ENCODE measurements around the gene C19orf85. TPM values are rescaled to one million over a fixed set of nuclear protein-coding genes. Genes with fewer than 3 reads are reported as not detected.

Gene C19orf85
- total RNA-seq, 4 donors from 2014 or later, result not detected

GRCh38 chr19:55471266-55471665 lies 6.7 kb upstream of the C19orf85 start:
- peaks cover 0 to 13% (median 6%) of the 10 kb centered on the region in 4 donors for H3K4me1 ChIP-seq
- no peaks in the 10 kb centered on the region for H3K9me3 ChIP-seq
- TF ChIP-seq, protein P1, sequence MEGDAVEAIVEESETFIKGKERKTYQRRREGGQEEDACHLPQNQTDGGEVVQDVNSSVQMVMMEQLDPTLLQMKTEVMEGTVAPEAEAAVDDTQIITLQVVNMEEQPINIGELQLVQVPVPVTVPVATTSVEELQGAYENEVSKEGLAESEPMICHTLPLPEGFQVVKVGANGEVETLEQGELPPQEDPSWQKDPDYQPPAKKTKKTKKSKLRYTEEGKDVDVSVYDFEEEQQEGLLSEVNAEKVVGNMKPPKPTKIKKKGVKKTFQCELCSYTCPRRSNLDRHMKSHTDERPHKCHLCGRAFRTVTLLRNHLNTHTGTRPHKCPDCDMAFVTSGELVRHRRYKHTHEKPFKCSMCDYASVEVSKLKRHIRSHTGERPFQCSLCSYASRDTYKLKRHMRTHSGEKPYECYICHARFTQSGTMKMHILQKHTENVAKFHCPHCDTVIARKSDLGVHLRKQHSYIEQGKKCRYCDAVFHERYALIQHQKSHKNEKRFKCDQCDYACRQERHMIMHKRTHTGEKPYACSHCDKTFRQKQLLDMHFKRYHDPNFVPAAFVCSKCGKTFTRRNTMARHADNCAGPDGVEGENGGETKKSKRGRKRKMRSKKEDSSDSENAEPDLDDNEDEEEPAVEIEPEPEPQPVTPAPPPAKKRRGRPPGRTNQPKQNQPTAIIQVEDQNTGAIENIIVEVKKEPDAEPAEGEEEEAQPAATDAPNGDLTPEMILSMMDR (IDR thresholded peaks at IDR 0.05), result no peak
- TF ChIP-seq POLR2A (IDR thresholded peaks at IDR 0.05), result no peak
- H3K4me3 ChIP-seq, result no peak overlapping the region
- no peak for DNase-seq
- H3K27ac ChIP-seq, result no peak overlapping the region
- no peaks in the 10 kb centered on the region for H3K36me3 ChIP-seq
- H3K27me3 ChIP-seq, result no peaks in the 10 kb centered on the region

GRCh38 chr19:55468054-55468393 lies 3.5 kb upstream of the C19orf85 start:
- no peak for DNase-seq
- H3K4me3 ChIP-seq, result no peak overlapping the region
- H3K4me1 ChIP-seq, result peaks cover 0 to 9% (median 0%) of the 10 kb centered on the region in 4 donors
- TF ChIP-seq POLR2A (IDR thresholded peaks at IDR 0.05), result no peak
- TF ChIP-seq, protein P1 (IDR thresholded peaks at IDR 0.05), result peak in 1 of 6 experiments; percentile 10
- H3K9me3 ChIP-seq, result no peaks in the 10 kb centered on the region
- no peak overlapping the region for H3K27ac ChIP-seq
- H3K36me3 ChIP-seq, result no peaks in the 10 kb centered on the region
- no peaks in the 10 kb centered on the region for H3K27me3 ChIP-seq

- peak; percentile 59 to 84 (median 83) for DNase-seq
- no peaks in the 10 kb centered on the region for H3K9me3 ChIP-seq
- H3K4me1 ChIP-seq, result peaks cover 0 to 9% (median under 1%) of the 10 kb centered on the region in 4 donors
- H3K27me3 ChIP-seq, result no peaks in the 10 kb centered on the region
- no peak overlapping the region for H3K27ac ChIP-seq
- TF ChIP-seq, protein P1 (IDR thresholded peaks at IDR 0.05), result peak; percentile 93 to 99 (median 95)
- TF ChIP-seq POLR2A (IDR thresholded peaks at IDR 0.05), result no peak
- H3K36me3 ChIP-seq, result no peaks in the 10 kb centered on the region
- no peak overlapping the region for H3K4me3 ChIP-seq
Measured at GRCh38 chr19:55467236-55468053, 2.9 kb upstream of the C19orf85 start.

DNA sequence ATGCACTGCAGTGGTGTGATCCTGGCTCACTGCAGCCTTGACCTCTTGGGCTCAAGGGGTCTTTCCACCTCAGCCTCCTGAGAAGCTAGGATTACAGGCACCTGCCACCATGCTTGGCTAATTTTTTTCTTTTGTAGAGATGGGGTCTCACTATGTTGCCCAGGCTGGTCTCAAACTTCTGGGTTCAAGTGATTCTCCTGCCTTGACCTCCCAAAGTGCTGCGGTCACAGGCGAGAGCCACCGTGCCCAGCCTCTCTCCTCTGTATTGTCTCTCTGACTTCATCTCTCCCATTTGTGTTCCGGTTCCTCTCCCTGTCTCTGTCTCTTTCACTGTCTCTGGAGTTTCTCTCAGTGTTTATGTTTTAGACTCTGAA lies 1.7 kb upstream of the C19orf85 start:
- Histone ChIP-seq H3K4me3 (no peak overlapping the region), H3K27me3 (no peaks in the 10 kb centered on the region), H3K9me3 (no peaks in the 10 kb centered on the region), H3K4me1 (peaks cover 0 to 9% (median 2%) of the 10 kb centered on the region in 4 donors), H3K36me3 (no peaks in the 10 kb centered on the region), H3K27ac (no peak overlapping the region)
- no peak for TF ChIP-seq POLR2A (IDR thresholded peaks at IDR 0.05)
- TF ChIP-seq, protein P1 (IDR thresholded peaks at IDR 0.05), result no peak
- DNase-seq, result no peak

DNA sequence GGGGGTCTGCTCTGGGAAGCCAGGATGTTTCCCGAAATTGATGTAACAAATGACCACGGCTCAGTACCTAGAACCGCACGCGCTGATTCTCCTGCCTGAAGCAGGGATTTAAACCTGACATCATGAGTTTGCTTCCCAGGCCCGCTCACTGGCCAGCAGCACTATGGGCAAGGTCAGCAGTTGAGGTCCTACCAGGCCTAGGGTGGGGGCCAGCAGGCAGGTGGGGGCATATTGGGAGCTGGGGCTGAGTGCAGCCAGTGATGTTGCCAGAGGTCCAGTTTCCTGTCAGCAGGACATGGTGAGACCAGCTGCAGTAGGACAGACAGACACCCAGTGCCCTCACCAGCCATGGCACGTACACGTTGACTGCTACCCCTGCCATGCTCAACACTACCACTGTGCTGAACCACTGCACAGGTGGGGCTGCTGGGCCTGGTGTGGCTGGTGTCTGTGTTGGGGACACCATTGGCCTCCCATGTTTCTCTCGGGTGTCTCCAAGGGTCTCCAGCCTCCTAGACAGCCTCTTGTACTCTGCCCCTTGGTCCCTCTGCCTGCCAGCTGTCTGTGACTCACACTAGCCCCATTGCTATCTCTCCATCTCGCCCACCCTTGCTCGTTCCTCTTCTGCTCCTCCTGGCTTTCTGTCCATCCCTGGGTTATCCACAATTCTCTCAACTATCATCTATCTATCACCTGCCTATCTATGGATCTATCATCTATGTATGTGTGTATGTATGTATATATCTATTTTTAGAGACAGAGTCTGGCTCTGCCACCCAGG lies 1.1 kb upstream of the C19orf85 start:
- H3K27ac ChIP-seq, result no peak overlapping the region
- DNase-seq, result no peak
- H3K4me1 ChIP-seq, result peaks cover 0 to 15% (median 2%) of the 10 kb centered on the region in 4 donors
- no peak overlapping the region for H3K4me3 ChIP-seq
- H3K27me3 ChIP-seq, result no peaks in the 10 kb centered on the region
- no peaks in the 10 kb centered on the region for H3K36me3 ChIP-seq
- TF ChIP-seq POLR2A (IDR thresholded peaks at IDR 0.05), result no peak
- TF ChIP-seq, protein P1 (IDR thresholded peaks at IDR 0.05), result no peak
- no peaks in the 10 kb centered on the region for H3K9me3 ChIP-seq

Measured in Peyer's patch (tissue), 4 donors.